ENCODE data around the gene KRCC1. TPM values are rescaled to one million over a fixed set of nuclear protein-coding genes. Genes with fewer than 3 reads are reported as not detected.

Gene KRCC1
- total and polyA plus RNA-seq, 9 of the 15 experiments (the other 6 are each of a cell fraction or from before 2014, with no cell fraction given), result 1.9 to 6.0 (median 2.2) TPM

DNA sequence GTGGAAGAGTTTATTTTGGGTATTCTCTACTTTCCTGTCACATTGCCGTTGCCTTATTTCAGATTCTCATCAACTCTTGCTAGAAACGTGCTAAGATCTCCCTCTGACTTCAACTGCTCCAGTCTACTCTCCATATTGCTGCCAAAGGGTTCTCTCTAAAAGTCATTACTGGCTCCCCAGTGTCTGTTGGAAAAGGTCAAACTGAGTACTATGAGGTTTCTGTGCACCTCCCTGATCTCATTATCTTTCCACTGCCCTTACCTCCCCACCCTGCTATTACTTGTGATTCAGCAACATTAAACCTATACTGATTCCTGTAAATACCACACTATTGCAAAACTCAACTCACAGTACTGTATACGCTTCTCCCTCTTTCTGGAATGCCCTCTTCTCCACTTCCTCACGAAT is 1.9 kb upstream of the KRCC1 start (continued):
- TF ChIP-seq, protein P1, sequence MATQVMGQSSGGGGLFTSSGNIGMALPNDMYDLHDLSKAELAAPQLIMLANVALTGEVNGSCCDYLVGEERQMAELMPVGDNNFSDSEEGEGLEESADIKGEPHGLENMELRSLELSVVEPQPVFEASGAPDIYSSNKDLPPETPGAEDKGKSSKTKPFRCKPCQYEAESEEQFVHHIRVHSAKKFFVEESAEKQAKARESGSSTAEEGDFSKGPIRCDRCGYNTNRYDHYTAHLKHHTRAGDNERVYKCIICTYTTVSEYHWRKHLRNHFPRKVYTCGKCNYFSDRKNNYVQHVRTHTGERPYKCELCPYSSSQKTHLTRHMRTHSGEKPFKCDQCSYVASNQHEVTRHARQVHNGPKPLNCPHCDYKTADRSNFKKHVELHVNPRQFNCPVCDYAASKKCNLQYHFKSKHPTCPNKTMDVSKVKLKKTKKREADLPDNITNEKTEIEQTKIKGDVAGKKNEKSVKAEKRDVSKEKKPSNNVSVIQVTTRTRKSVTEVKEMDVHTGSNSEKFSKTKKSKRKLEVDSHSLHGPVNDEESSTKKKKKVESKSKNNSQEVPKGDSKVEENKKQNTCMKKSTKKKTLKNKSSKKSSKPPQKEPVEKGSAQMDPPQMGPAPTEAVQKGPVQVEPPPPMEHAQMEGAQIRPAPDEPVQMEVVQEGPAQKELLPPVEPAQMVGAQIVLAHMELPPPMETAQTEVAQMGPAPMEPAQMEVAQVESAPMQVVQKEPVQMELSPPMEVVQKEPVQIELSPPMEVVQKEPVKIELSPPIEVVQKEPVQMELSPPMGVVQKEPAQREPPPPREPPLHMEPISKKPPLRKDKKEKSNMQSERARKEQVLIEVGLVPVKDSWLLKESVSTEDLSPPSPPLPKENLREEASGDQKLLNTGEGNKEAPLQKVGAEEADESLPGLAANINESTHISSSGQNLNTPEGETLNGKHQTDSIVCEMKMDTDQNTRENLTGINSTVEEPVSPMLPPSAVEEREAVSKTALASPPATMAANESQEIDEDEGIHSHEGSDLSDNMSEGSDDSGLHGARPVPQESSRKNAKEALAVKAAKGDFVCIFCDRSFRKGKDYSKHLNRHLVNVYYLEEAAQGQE (IDR thresholded peaks at IDR 0.05; ENCODE audit: borderline replicate concordance), result no peak
- TF ChIP-seq, protein P1 (CRISPR knock-in tag; IDR thresholded peaks at IDR 0.05; ENCODE audit: low read depth), result no peak
- TF ChIP-seq SIN3A (IDR thresholded peaks at IDR 0.05; ENCODE audit: borderline replicate concordance in 2 of 2, control insufficient read depth in 1 of 2, low read depth in 2 of 2, low read length in 2 of 2) (no peak), RBM39 (optimal IDR thresholded peaks at IDR 0.05; ENCODE audit: low read depth, low read length) (no peak), ETS2 (tag; IDR thresholded peaks at IDR 0.05; ENCODE audit: borderline replicate concordance, poor library complexity, severe bottlenecking) (no peak), FOXK2 (conservative IDR thresholded peaks at IDR 0.05 in 1 of 2, IDR thresholded peaks at IDR 0.05 in 1 of 2; ENCODE audit: low read depth in 2 of 2) (peak in 1 of 2 experiments; percentile 46; a peak in 2 of 4 replicates), ZNF41 (CRISPR knock-in tag; conservative IDR thresholded peaks at IDR 0.05) (no peak), NRF1 (conservative IDR thresholded peaks at IDR 0.05 in 1 of 2, IDR thresholded peaks at IDR 0.05 in 1 of 2) (no peak), ZBTB8A (IDR thresholded peaks at IDR 0.05; ENCODE audit: partially characterized antibody) (no peak), BACH1 (tag; IDR thresholded peaks at IDR 0.05) (no peak), PHF20 (IDR thresholded peaks at IDR 0.05; ENCODE audit: partially characterized antibody) (no peak), HCFC1 (IDR thresholded peaks at IDR 0.05; ENCODE audit: low read depth, low read length) (no peak)
- TF ChIP-seq, protein P2, sequence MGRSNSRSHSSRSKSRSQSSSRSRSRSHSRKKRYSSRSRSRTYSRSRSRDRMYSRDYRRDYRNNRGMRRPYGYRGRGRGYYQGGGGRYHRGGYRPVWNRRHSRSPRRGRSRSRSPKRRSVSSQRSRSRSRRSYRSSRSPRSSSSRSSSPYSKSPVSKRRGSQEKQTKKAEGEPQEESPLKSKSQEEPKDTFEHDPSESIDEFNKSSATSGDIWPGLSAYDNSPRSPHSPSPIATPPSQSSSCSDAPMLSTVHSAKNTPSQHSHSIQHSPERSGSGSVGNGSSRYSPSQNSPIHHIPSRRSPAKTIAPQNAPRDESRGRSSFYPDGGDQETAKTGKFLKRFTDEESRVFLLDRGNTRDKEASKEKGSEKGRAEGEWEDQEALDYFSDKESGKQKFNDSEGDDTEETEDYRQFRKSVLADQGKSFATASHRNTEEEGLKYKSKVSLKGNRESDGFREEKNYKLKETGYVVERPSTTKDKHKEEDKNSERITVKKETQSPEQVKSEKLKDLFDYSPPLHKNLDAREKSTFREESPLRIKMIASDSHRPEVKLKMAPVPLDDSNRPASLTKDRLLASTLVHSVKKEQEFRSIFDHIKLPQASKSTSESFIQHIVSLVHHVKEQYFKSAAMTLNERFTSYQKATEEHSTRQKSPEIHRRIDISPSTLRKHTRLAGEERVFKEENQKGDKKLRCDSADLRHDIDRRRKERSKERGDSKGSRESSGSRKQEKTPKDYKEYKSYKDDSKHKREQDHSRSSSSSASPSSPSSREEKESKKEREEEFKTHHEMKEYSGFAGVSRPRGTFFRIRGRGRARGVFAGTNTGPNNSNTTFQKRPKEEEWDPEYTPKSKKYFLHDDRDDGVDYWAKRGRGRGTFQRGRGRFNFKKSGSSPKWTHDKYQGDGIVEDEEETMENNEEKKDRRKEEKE (IDR thresholded peaks at IDR 0.05; ENCODE audit: borderline replicate concordance in 1 of 2, control insufficient read depth in 1 of 2, low read depth in 2 of 2, low read length in 1 of 2), result no peak
- TF ChIP-seq, protein P3, sequence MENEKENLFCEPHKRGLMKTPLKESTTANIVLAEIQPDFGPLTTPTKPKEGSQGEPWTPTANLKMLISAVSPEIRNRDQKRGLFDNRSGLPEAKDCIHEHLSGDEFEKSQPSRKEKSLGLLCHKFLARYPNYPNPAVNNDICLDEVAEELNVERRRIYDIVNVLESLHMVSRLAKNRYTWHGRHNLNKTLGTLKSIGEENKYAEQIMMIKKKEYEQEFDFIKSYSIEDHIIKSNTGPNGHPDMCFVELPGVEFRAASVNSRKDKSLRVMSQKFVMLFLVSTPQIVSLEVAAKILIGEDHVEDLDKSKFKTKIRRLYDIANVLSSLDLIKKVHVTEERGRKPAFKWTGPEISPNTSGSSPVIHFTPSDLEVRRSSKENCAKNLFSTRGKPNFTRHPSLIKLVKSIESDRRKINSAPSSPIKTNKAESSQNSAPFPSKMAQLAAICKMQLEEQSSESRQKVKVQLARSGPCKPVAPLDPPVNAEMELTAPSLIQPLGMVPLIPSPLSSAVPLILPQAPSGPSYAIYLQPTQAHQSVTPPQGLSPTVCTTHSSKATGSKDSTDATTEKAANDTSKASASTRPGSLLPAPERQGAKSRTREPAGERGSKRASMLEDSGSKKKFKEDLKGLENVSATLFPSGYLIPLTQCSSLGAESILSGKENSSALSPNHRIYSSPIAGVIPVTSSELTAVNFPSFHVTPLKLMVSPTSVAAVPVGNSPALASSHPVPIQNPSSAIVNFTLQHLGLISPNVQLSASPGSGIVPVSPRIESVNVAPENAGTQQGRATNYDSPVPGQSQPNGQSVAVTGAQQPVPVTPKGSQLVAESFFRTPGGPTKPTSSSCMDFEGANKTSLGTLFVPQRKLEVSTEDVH (IDR thresholded peaks at IDR 0.05; ENCODE audit: low read depth, partially characterized antibody), result no peak
